K562 (cell line): Measurements from ENCODE around the gene SERTAD3. TPM values are rescaled to one million over a fixed set of nuclear protein-coding genes. Genes with fewer than 3 reads are reported as not detected.
A peak's percentile ranks its signal among the peaks of the same experiment; 100 is the strongest.

ENCODE experiments used
- ATAC-seq: fragments of 200-7000 bp; cut with Tn5 transposase; 3 replicates; pipeline ENCODE4 v1.9.1; 2020; ENCODE audit warnings: moderate library complexity
- BruUV-seq: library from RNA; stranded (reverse); fragments of 400-500 nt; replicated peaks from 2 replicates; lab custom pipeline; 2021; lab: Mats Ljungman, UMichigan
- CTCF ChIA-PET: fragments of 300-600 bp; formaldehyde crosslinking; extraction: SDS; loops from one replicate; lab custom pipeline; 2021; ENCODE audit warnings: low intra/inter-chr PET ratio; lab: Yijun Ruan, JAX
- POLR2A ChIA-PET: fragments of 300-600, 350-650 bp; sonication (Branson Sonifier 250); formaldehyde crosslinking; extraction: SDS; loops from one replicate; lab custom pipeline; 2021; ENCODE audit warnings: antibody characterized with exemption, inconsistent platforms; lab: Yijun Ruan, JAX
- DNase-seq, 4 experiments: peaks; one replicate each; pipeline versions ENCODE4 v3.0.0 to v3.0.0-alpha.2; 2011 to 2018; ENCODE audit warnings: low spot score in 3 of 4, mixed read lengths in 3 of 4; ENCODE audit errors: extremely low read depth in 1 of 4
- FAIRE-seq: peaks from 2 replicates; lab custom pipeline; 2011; peaks lifted over from hg19 to GRCh38; lab: Jason Lieb, UNC
- H2AFZ ChIP-seq: 2 replicates; pipeline ENCODE4 v1.6.0; 2011; ENCODE audit warnings: low read depth, low read length, control low read depth, inconsistent platforms
- H3K27ac ChIP-seq: fragments of 200-600 bp; 3 replicates; pipeline ENCODE4 v1.8.0; 2011; ENCODE audit warnings: low read depth, mild to moderate bottlenecking, control low read depth, inconsistent platforms, low read length, moderate library complexity, mixed read lengths; ENCODE audit errors: extremely low read depth
- H3K27me3 ChIP-seq, 2 experiments: fragments of 300-600 bp in 1 of 2; 2 replicates in 1 of 2; 3 replicates in 1 of 2; pipeline versions ENCODE4 v1.6.0 to v1.8.0; 2011; ENCODE audit warnings: inconsistent platforms in 2 of 2, low read length in 2 of 2, mild to moderate bottlenecking in 1 of 2, mixed read lengths in 1 of 2, moderate library complexity in 1 of 2; ENCODE audit not compliant: control insufficient read depth in 2 of 2, insufficient read depth in 2 of 2
- H3K36me3 ChIP-seq: fragments of 300-600 bp; 3 replicates; pipeline ENCODE4 v1.8.0; 2011; ENCODE audit warnings: mild to moderate bottlenecking, low read length, inconsistent platforms; ENCODE audit not compliant: control insufficient read depth, insufficient read depth
- H3K4me1 ChIP-seq, 2 experiments: fragments of 200-600 bp in 1 of 2; replicated peaks in 1 of 2; 2 replicates in 1 of 2; 3 replicates in 1 of 2; pipeline versions ENCODE4 v1.5.1 to v1.8.0; 2011; ENCODE audit warnings: inconsistent platforms in 2 of 2, low read length in 2 of 2, mild to moderate bottlenecking in 1 of 2, mixed read lengths in 1 of 2, moderate library complexity in 1 of 2; ENCODE audit not compliant: control insufficient read depth in 2 of 2, insufficient read depth in 2 of 2
- H3K4me2 ChIP-seq: 2 replicates; pipeline ENCODE4 v1.6.1; 2011; ENCODE audit warnings: low read length, control low read depth, inconsistent platforms, mixed read lengths; ENCODE audit not compliant: insufficient read depth
- H3K4me3 ChIP-seq: fragments of 200-600 bp; sonication (generic), shearing (Covaris generic); 2 replicates; pipeline ENCODE4 v1.5.1; 2016; ENCODE audit warnings: control low read depth, inconsistent platforms
- H3K79me2 ChIP-seq: fragments of 200-600 bp; 3 replicates; pipeline ENCODE4 v1.8.0; 2011; ENCODE audit warnings: low read length, inconsistent platforms; ENCODE audit not compliant: control insufficient read depth, insufficient read depth
- H3K9ac ChIP-seq, 2 experiments: 2 replicates each; pipeline versions ENCODE4 v1.6.0 to v1.6.1; 2011; ENCODE audit warnings: low read depth in 2 of 2, low read length in 2 of 2, control low read depth in 1 of 2, inconsistent platforms in 1 of 2, mild to moderate bottlenecking in 1 of 2, mixed read lengths in 1 of 2; ENCODE audit not compliant: insufficient read depth in 1 of 2
- H3K9me1 ChIP-seq: one replicate; pipeline ENCODE4 v1.6.0; 2011; ENCODE audit warnings: inconsistent platforms, mild to moderate bottlenecking, low read length, moderate library complexity; ENCODE audit not compliant: control insufficient read depth, insufficient read depth
- H3K9me3 ChIP-seq: replicated peaks from 2 replicates; pipeline ENCODE4 v1.5.1; 2011; ENCODE audit warnings: low read depth, low read length, inconsistent platforms; ENCODE audit not compliant: control insufficient read depth, insufficient read depth
- H4K20me1 ChIP-seq: replicated peaks from 2 replicates; pipeline ENCODE4 v1.6.1; 2011; ENCODE audit warnings: low read length, inconsistent platforms, mixed read lengths; ENCODE audit not compliant: control insufficient read depth, insufficient read depth
- ADNP ChIP-seq: fragments of 200-800 bp; sonication (Bioruptor generic); IDR thresholded peaks from 2 replicates; pipeline ENCODE4 v1.6.1; 2016; ENCODE audit warnings: missing genetic modification characterization, missing compliant biosample characterization
- BCOR ChIP-seq: fragments of 450-650 bp; IDR thresholded peaks from 2 replicates; pipeline ENCODE4 v1.6.1; 2016
- RBBP5 ChIP-seq: fragments of 200-600 bp; sonication (generic); IDR thresholded peaks from 2 replicates; pipeline ENCODE4 v1.6.1; 2012; ENCODE audit warnings: borderline replicate concordance, mild to moderate bottlenecking, low read length, control low read depth, inconsistent platforms; ENCODE audit not compliant: insufficient read depth, poor library complexity, severe bottlenecking
- RBM25 ChIP-seq: fragments of 200-400 bp; formaldehyde crosslinking; IDR thresholded peaks from 2 replicates; pipeline ENCODE4 v1.6.1; 2018; ENCODE audit warnings: low read length, low read depth, moderate library complexity; ENCODE audit not compliant: severe bottlenecking
- TCF7L2 ChIP-seq: fragments of 150-350 bp; IDR thresholded peaks from 2 replicates; pipeline ENCODE4 v1.6.1; 2016; ENCODE audit warnings: low read depth, mild to moderate bottlenecking, low read length, moderate library complexity
- YY1 ChIP-seq, 3 experiments: IDR thresholded peaks; 2 replicates each; pipeline ENCODE4 v1.6.1; 2011; ENCODE audit warnings: low read length in 2 of 3, mild to moderate bottlenecking in 2 of 3, moderate library complexity in 2 of 3, borderline replicate concordance in 1 of 3, control low read depth in 1 of 3, low read depth in 1 of 3; ENCODE audit not compliant: insufficient read depth in 3 of 3, insufficient replicate concordance in 2 of 3, control insufficient read depth in 1 of 3, insufficient read length in 1 of 3; ENCODE audit errors: extremely low read depth in 1 of 3
- ZNF431 ChIP-seq: sonication (generic); formaldehyde crosslinking; IDR thresholded peaks from 2 replicates; pipeline ENCODE4 v1.8.0; 2022; ENCODE audit warnings: mild to moderate bottlenecking, missing genetic modification reagents
- WGBS: fragments of 100-300 bp; shearing (Covaris generic); methylation state at CpG from one replicate; pipeline ENCODE4 v1.1.6; 2016; ENCODE audit warnings: low coverage, mixed read lengths; ENCODE audit not compliant: insufficient coverage; ENCODE audit errors: missing lambda C conversion rate; 5-methylcytosine and 5-hydroxymethylcytosine counted together
- in situ Hi-C: fragments of 300-500 bp; cut with MboI; formaldehyde crosslinking; loops from 4 replicates; pipeline ENCODE4 v1.15.0; 2018; ENCODE audit warnings: inconsistent platforms, mixed read lengths
- intact Hi-C: fragments of 100-400 bp; cut with micrococcal nuclease; formaldehyde crosslinking; loops from 2 replicates; pipeline ENCODE4 v1.14.2; 2022
- polyA plus RNA-seq, 8 experiments: library from polyadenylated mRNA; depleted of rRNA in 4 of 8; stranded (reverse) in 5 of 8; unstranded in 3 of 8; fragments of >200 nt; fragmentation: Nextera tagmentation in 2 of 8; fragmentation: Illumina TruSeq in 1 of 8; extraction: Ambion mirVana in 2 of 8; extraction: Trizol in 1 of 8; gene quantifications; 2 replicates each; pipeline versions ENCODE4 v1.2.1 to v1.2.3, GENCODE V29; 2011 to 2014; ENCODE audit warnings: inconsistent platforms in 1 of 8, missing spikeins in 1 of 8
- total RNA-seq, 7 experiments: library from RNA; depleted of rRNA in 6 of 7; stranded (reverse); fragments of >200 nt in 6 of 7; fragmentation: Illumina TruSeq in 2 of 7; extraction: Trizol in 2 of 7; gene quantifications; 2 replicates each; pipeline versions ENCODE4 v1.2.1 to v1.2.3, GENCODE V29; 2011 to 2021; ENCODE audit warnings: low replicate concordance in 1 of 7
- TF ChIP-seq, protein P1 (sequence below): fragments of 250-450 bp; sonication (Bioruptor Pico); IDR thresholded peaks from 2 replicates; pipeline ENCODE4 v1.8.0; 2022; ENCODE audit warnings: moderate library complexity, mild to moderate bottlenecking, inconsistent platforms
- TF ChIP-seq, protein P2 (sequence below): fragments of 150-350 bp; IDR thresholded peaks from 2 replicates; pipeline ENCODE4 v1.6.1; 2014; ENCODE audit warnings: low read depth, mild to moderate bottlenecking, low read length, borderline replicate concordance

SERTAD3 gene
- total and polyA plus RNA-seq, 9 of the 15 experiments (the other 6 are each of a cell fraction or from before 2014, with no cell fraction given): 5.4 to 28.9 (median 17.5) TPM

DNA sequence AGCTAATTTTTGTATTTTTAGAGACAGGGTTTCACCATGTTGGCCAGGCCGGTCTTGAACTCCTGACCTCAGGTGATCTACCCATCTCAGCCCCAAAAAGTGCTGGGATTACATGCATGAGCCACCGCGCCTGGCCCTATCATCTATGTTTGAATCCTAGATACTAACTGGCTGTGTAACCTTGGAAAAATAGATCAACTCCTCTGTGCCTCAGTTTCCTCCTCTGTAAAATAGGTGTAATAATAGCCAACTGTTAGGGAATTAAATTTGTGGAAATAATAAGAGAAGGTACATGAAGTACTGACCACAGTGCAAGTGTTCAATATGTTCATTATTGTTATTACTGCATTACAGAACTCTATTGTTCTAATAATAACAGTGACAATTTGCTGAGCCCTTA, 27.0 kb upstream of the SERTAD3 start:
- peaks cover 10 to 27% of the 10 kb centered on the region in 2 experiments; a peak in 4 of 5 replicates for H3K4me1 ChIP-seq
- H4K20me1 ChIP-seq: no peaks in the 10 kb centered on the region
- no peak for FAIRE-seq
- 87% methylated on average over 3 of the region's 3 CpGs for WGBS
- intact Hi-C loops (no loop called here), in situ Hi-C loops (no loop called here)
- no TSS peak for BruUV-seq
- ATAC-seq: no peak
- POLR2A ChIA-PET: no interaction called here
- no peaks in the 10 kb centered on the region; the same call in 1 of the 2 replicates for H3K9me3 ChIP-seq
- H3K79me2 ChIP-seq: peaks cover 3% of the 10 kb centered on the region; the same call in 2 of the 3 replicates
- no peak overlapping the region for H3K4me3 ChIP-seq
- H2AFZ ChIP-seq: no peak overlapping the region
- H3K27ac ChIP-seq: no peak overlapping the region
- H3K27me3 ChIP-seq: no peaks in the 10 kb centered on the region
- peak; percentile 71 for TF ChIP-seq BCOR
- peak; percentile 51 for TF ChIP-seq RBM25
- TF ChIP-seq ADNP (tag): peak; percentile 55; the same call in 1 of the 2 replicates
- no peak for TF ChIP-seq ZNF431 (CRISPR knock-in tag)
- TF ChIP-seq, all 486 proteins: peak for 3
- H3K4me2 ChIP-seq: no peak overlapping the region
- CTCF ChIA-PET: no interaction called here
- no peaks in the 10 kb centered on the region for H3K9me1 ChIP-seq
- no peaks in the 10 kb centered on the region for H3K36me3 ChIP-seq
- H3K9ac ChIP-seq: no peak overlapping the region
- no peak for DNase-seq

DNA sequence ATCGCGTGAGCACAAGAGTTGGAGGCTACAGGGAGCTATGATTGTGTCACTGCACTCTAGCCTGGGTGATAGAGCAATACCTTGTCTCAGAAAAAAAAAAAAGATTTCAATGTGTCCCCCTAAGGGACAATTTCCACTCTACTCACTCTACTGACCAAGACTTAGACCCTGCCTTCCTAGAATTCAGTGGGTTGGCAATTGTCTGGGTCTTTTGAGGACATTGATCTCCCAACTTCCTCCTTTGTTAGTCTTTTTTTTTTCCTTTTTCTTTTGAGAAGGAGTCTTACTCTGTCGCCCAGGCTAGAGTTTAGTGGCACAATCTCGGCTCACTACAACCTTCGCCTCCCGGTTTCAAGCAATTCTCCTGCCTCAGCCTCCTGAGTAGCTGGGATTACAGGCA, 24.9 kb upstream of the SERTAD3 start:
- Histone ChIP-seq H3K4me2 (no peak overlapping the region), H4K20me1 (no peaks in the 10 kb centered on the region), H3K4me3 (no peak overlapping the region), H3K9me3 (no peaks in the 10 kb centered on the region; the same call in 1 of the 2 replicates), H3K36me3 (no peaks in the 10 kb centered on the region), H3K27ac (no peak overlapping the region), H2AFZ (peak overlapping the region; percentile 50; the same call in 1 of the 2 replicates), H3K4me1 (peaks cover 12 to 37% of the 10 kb centered on the region in 2 experiments; a peak in 4 of 5 replicates), H3K9me1 (no peaks in the 10 kb centered on the region), H3K79me2 (peaks cover 21% of the 10 kb centered on the region), H3K9ac (peak overlapping the region; percentile 4 to 14; a peak in 1 of 4 replicates), H3K27me3 (no peaks in the 10 kb centered on the region)
- TF ChIP-seq, protein P1, sequence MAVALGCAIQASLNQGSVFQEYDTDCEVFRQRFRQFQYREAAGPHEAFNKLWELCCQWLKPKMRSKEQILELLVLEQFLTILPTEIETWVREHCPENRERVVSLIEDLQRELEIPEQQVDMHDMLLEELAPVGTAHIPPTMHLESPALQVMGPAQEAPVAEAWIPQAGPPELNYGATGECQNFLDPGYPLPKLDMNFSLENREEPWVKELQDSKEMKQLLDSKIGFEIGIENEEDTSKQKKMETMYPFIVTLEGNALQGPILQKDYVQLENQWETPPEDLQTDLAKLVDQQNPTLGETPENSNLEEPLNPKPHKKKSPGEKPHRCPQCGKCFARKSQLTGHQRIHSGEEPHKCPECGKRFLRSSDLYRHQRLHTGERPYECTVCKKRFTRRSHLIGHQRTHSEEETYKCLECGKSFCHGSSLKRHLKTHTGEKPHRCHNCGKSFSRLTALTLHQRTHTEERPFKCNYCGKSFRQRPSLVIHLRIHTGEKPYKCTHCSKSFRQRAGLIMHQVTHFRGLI (CRISPR knock-in tag): no peak
- TF ChIP-seq RBBP5 (peak; percentile 32), TCF7L2 (no peak), YY1 (IDR thresholded peaks at IDR 0.05; ENCODE audit: borderline replicate concordance in 1 of 3, control insufficient read depth in 1 of 3, extremely low read depth in 1 of 3, insufficient read depth in 3 of 3, insufficient read length in 1 of 3, insufficient replicate concordance in 2 of 3, low read depth in 1 of 3, low read length in 2 of 3) (no peak)
- TF ChIP-seq, protein P2, sequence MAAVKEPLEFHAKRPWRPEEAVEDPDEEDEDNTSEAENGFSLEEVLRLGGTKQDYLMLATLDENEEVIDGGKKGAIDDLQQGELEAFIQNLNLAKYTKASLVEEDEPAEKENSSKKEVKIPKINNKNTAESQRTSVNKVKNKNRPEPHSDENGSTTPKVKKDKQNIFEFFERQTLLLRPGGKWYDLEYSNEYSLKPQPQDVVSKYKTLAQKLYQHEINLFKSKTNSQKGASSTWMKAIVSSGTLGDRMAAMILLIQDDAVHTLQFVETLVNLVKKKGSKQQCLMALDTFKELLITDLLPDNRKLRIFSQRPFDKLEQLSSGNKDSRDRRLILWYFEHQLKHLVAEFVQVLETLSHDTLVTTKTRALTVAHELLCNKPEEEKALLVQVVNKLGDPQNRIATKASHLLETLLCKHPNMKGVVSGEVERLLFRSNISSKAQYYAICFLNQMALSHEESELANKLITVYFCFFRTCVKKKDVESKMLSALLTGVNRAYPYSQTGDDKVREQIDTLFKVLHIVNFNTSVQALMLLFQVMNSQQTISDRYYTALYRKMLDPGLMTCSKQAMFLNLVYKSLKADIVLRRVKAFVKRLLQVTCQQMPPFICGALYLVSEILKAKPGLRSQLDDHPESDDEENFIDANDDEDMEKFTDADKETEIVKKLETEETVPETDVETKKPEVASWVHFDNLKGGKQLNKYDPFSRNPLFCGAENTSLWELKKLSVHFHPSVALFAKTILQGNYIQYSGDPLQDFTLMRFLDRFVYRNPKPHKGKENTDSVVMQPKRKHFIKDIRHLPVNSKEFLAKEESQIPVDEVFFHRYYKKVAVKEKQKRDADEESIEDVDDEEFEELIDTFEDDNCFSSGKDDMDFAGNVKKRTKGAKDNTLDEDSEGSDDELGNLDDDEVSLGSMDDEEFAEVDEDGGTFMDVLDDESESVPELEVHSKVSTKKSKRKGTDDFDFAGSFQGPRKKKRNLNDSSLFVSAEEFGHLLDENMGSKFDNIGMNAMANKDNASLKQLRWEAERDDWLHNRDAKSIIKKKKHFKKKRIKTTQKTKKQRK: no peak
- no peak for ATAC-seq
- intact Hi-C loops: no loop called here
- ChIA-PET CTCF (no interaction called here), POLR2A (interaction anchor here (0.7 kb wide), 1 partner anchor 55 kb away, joined by 3 read pairs; no protein-coding TSS in a partner anchor)
- no peak for DNase-seq
- BruUV-seq: no TSS peak
- 78% methylated on average over 6 of the region's 6 CpGs for WGBS
- in situ Hi-C loops: no loop called here
- FAIRE-seq: no peak
